Gastrocnemius medialis (tissue), 4 donors: ENCODE results near the gene CRYGD. TPM values are rescaled to one million over a fixed set of nuclear protein-coding genes. Genes with fewer than 3 reads are reported as not detected.

ENCODE experiments used
- ATAC-seq, 2 donors: fragments of 150-250 bp; one replicate each; pipeline ENCODE4 v1.9.1; 2016
- DNase-seq, 2 donors: peaks; one replicate each; pipeline ENCODE4 v3.0.0-alpha.2; 2019
- H3K27ac ChIP-seq, 4 donors: fragments of 200-600 bp; sonication (generic); 1 replicate in 1 of 4; 2 replicates in 3 of 4; pipeline ENCODE4 v1.5.1; 2016 to 2018; ENCODE audit warnings: mild to moderate bottlenecking in 2 of 4, moderate library complexity in 1 of 4
- H3K27me3 ChIP-seq, 3 donors: fragments of 200-600 bp; sonication (generic) in 2 of 3; 1 replicate in 1 of 3; 2 replicates in 2 of 3; pipeline versions ENCODE4 v1.5.1 to v1.6.0; 2016 to 2019; ENCODE audit warnings: mild to moderate bottlenecking in 1 of 3, moderate library complexity in 1 of 3
- H3K36me3 ChIP-seq, 2 donors: fragments of 200-600 bp; sonication (generic) in 1 of 2; one replicate each; pipeline ENCODE4 v1.5.1; 2017 to 2018
- H3K4me1 ChIP-seq, 2 donors: fragments of 200-600 bp; sonication (generic) in 1 of 2; one replicate each; pipeline ENCODE4 v1.5.1; 2016 to 2017; ENCODE audit warnings: mild to moderate bottlenecking in 2 of 2
- H3K4me3 ChIP-seq, 4 donors: fragments of 200-600 bp; sonication (generic) in 3 of 4; 1 replicate in 1 of 4; 2 replicates in 3 of 4; pipeline ENCODE4 v1.5.1; 2016 to 2019; ENCODE audit warnings: mild to moderate bottlenecking in 2 of 4
- H3K9me3 ChIP-seq, 3 donors: fragments of 200-600 bp; sonication (generic) in 2 of 3; 1 replicate in 1 of 3; 2 replicates in 2 of 3; pipeline ENCODE4 v1.5.1; 2016 to 2019
- POLR2A ChIP-seq, 2 donors: fragments of 450-650 bp; IDR thresholded peaks; one replicate each; pipeline ENCODE4 v1.6.1; 2017; ENCODE audit warnings: antibody characterized with exemption in 2 of 2, mild to moderate bottlenecking in 2 of 2, moderate library complexity in 2 of 2
- in situ Hi-C, 4 donors: fragments of 200-750 bp; cut with MboI; loops; one replicate each; pipeline versions ENCODE4 v1.15.0 to v1.8.0; 2017; ENCODE audit warnings: low sequenced_read_pairs in 4 of 4
- intact Hi-C: fragments of 100-400 bp; cut with DNase I; formaldehyde crosslinking; loops from one replicate; pipeline ENCODE4 v1.15.1; 2023; ENCODE audit warnings: low total_unique reads
- total RNA-seq, 4 donors: library from RNA; depleted of rRNA; stranded (reverse); fragments of >200 nt; gene quantifications; one replicate each; pipeline versions ENCODE4 v1.1.0 to v1.2.3, GENCODE V29; 2016
- TF ChIP-seq, protein P1 (sequence below), 5 experiments: fragments of 450-650 bp in 3 of 5; fragments of 200-600 bp in 2 of 5; sonication (generic) in 2 of 5; IDR thresholded peaks in 4 of 5; conservative IDR thresholded peaks in 1 of 5; 1 replicate in 4 of 5; 2 replicates in 1 of 5; pipeline ENCODE4 v1.5.1; 2016 to 2019; ENCODE audit warnings: antibody characterized with exemption in 5 of 5, mild to moderate bottlenecking in 3 of 5, moderate library complexity in 3 of 5

CRYGD gene
- total RNA-seq, 4 donors from 2014 or later: not detected

DNA sequence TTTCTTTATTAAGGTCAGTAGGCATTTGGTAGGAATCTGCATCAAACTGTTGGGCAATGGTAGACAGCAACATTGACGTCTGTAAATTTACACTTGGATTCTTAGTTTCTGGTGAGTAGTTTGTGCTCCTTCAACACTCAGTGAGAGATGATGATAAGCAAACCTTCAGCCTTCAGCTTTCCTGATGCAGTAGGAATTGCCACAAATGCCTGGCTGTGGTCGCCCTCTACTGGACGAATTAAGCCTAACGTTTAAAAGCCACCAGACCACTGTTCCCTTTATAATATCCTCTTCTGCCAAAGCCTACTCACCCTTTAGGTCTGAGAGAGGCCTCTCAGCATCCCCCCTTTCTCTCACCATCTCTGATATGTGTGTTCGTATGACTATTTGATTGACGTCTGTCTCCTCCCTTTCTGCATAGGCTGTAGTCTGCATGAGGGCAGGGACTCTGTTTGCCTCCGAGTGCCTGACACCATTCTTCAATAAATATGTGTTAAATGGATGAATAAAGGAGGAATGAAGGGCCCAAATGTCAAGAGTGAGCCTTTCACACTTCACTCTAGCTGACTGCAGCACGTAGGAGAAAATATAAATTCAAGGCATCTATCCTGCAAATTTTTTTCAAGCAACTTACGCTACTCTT, 52.0 kb downstream of the CRYGD start:
- Histone ChIP-seq H3K36me3 (no peaks in the 10 kb centered on the region), H3K27ac (no peak overlapping the region), H3K4me1 (no peaks in the 10 kb centered on the region), H3K27me3 (no peaks in the 10 kb centered on the region), H3K4me3 (no peak overlapping the region), H3K9me3 (no peaks in the 10 kb centered on the region)
- peak in 1 of 2 donors; percentile 41 for DNase-seq
- TF ChIP-seq POLR2A (IDR thresholded peaks at IDR 0.05): no peak
- TF ChIP-seq, protein P1, sequence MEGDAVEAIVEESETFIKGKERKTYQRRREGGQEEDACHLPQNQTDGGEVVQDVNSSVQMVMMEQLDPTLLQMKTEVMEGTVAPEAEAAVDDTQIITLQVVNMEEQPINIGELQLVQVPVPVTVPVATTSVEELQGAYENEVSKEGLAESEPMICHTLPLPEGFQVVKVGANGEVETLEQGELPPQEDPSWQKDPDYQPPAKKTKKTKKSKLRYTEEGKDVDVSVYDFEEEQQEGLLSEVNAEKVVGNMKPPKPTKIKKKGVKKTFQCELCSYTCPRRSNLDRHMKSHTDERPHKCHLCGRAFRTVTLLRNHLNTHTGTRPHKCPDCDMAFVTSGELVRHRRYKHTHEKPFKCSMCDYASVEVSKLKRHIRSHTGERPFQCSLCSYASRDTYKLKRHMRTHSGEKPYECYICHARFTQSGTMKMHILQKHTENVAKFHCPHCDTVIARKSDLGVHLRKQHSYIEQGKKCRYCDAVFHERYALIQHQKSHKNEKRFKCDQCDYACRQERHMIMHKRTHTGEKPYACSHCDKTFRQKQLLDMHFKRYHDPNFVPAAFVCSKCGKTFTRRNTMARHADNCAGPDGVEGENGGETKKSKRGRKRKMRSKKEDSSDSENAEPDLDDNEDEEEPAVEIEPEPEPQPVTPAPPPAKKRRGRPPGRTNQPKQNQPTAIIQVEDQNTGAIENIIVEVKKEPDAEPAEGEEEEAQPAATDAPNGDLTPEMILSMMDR (IDR thresholded peaks at IDR 0.05 in 4 of 5, conservative IDR thresholded peaks at IDR 0.05 in 1 of 5): peak; percentile 49 to 81 (median 66)
- ATAC-seq: peak; percentile 63 to 85
- in situ Hi-C loops (no loop called here), intact Hi-C loops (loop anchor here (1.0 kb wide), 1 partner anchor 326 kb away; no protein-coding TSS in a partner anchor)

Other genes with a start within 250 kb of the CRYGD start
- gene PLEKHM3, start 99.0 kb downstream of the CRYGD start, total RNA-seq: 1 to 10 TPM; 5.6 to 8.8 (median 6.8) TPM
- not detected for gene CRYGC, start 5.3 kb upstream of the CRYGD start, total RNA-seq
- not detected for gene CRYGB, start 21.6 kb upstream of the CRYGD start, total RNA-seq
- gene CRYGA, start 39.1 kb upstream of the CRYGD start, total RNA-seq: not detected
- gene C2orf80, start 65.5 kb upstream of the CRYGD start, total RNA-seq: not detected
- gene IDH1, start 130.5 kb upstream of the CRYGD start, total RNA-seq: 10 to 100 TPM; 11.2 to 39.0 (median 15.0) TPM
- gene PIKFYVE, start 141.7 kb upstream of the CRYGD start, total RNA-seq: 10 to 100 TPM; 14.0 to 23.9 (median 17.9) TPM